ENCODE results near the gene PSMD1.

PSMD1 gene

DNA sequence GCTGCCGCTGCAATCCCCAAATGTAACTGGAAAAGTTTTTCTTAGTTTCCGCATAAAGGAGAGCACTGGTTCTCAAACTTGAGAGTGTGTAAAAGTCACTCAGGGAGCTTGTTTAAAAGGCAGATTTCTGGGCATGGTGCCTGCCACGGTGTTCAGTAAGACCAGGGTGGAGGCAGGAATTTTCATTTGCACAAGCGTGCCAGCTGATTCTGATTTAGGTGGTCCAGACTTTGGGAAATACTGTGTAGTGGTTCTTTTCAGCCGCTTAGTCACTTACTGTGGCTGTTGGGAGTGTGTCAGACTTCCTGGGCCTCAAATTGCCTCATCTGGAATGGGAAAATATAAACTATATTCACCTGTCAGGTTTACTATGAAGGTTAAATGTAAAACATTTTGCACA, 142.6 kb downstream of the PSMD1 start:
- TF ChIP-seq, protein P1, sequence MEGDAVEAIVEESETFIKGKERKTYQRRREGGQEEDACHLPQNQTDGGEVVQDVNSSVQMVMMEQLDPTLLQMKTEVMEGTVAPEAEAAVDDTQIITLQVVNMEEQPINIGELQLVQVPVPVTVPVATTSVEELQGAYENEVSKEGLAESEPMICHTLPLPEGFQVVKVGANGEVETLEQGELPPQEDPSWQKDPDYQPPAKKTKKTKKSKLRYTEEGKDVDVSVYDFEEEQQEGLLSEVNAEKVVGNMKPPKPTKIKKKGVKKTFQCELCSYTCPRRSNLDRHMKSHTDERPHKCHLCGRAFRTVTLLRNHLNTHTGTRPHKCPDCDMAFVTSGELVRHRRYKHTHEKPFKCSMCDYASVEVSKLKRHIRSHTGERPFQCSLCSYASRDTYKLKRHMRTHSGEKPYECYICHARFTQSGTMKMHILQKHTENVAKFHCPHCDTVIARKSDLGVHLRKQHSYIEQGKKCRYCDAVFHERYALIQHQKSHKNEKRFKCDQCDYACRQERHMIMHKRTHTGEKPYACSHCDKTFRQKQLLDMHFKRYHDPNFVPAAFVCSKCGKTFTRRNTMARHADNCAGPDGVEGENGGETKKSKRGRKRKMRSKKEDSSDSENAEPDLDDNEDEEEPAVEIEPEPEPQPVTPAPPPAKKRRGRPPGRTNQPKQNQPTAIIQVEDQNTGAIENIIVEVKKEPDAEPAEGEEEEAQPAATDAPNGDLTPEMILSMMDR (IDR thresholded peaks at IDR 0.05; ENCODE audit: control extremely low read depth, extremely low read depth, low read depth, missing control alignments): no peak
- ChIA-PET CTCF (interaction anchor here (1.6 to 4.2 kb wide), 3 partner anchors 18 to 195 kb away, joined by 4 to 18 read pairs (median 16); no protein-coding TSS in a partner anchor), POLR2A (no interaction called here)
- DNase-seq (ENCODE audit: extremely low spot score): no peak

DNA sequence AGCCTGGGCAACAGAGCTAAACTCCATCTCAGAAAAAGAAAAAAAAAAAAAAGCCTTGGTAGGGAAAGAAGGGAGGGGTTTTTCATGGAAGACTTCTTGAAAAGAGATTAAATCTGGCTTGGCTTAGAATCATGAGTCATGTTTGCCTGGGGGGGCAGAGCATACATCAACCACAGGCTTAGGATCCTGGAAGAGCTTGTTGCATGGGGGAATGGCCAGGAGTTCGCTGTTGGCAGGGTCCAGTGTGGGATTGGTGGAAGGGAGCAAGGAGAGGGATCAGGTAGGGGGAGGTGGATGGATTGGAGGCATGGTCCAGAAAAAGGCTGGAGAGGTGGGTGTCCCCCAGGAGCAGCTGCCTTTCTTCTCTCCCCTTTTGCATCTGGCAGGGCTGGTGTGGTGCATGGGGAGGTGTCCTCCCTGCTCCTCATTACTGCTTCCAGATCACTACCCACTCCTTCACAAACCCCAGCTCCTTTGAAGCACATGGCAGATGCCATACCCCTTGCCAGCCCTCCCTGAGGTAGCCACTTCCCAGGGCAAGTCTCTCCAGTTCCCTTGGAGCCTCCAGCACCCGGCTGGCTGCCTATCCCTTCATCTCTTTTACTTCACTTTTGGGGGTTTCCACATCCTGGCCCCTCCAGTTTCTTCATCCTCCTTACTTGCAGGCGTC, 144.3 kb downstream of the PSMD1 start:
- CTCF ChIA-PET: interaction anchor here (0.8 to 1.9 kb wide), 2 partner anchors 8 to 15 kb away, joined by 3 to 5 read pairs; no protein-coding TSS in a partner anchor
- POLR2A ChIA-PET: interaction anchor here (0.6 kb wide), 1 partner anchor 140 kb away, joined by 6 read pairs; no protein-coding TSS in a partner anchor

DNA sequence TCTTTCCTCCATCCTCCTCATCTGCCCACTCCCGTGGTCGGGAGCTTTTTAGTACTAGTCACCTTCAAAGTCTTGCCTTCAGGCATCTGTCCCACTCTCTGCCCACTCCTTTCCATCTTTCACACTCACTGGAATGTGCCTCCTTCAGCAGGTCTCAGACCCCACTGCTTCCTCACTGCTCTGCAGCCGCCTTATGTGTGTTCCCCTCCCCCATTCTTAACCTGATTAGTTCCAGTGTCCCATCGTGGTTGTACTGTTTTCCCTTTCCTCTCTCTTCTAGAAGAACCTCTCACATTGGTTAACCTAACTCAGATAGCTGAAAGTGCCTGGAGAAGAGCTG, 144.8 kb downstream of the PSMD1 start:
- POLR2A ChIA-PET: no interaction called here
- CTCF ChIA-PET: interaction anchor here (0.9 to 1.9 kb wide), 3 partner anchors 9 to 21 kb away, joined by 3 to 5 read pairs (median 3); no protein-coding TSS in a partner anchor
- TF ChIP-seq, protein P1 (IDR thresholded peaks at IDR 0.05; ENCODE audit: control extremely low read depth, extremely low read depth, low read depth, missing control alignments): no peak
- no peak for DNase-seq (ENCODE audit: extremely low spot score)

More for the DNA sequence above, 144.3 kb downstream of the PSMD1 start:
- no peak for DNase-seq (ENCODE audit: extremely low spot score)
- TF ChIP-seq, protein P1 (IDR thresholded peaks at IDR 0.05; ENCODE audit: control extremely low read depth, extremely low read depth, low read depth, missing control alignments): no peak

DNA sequence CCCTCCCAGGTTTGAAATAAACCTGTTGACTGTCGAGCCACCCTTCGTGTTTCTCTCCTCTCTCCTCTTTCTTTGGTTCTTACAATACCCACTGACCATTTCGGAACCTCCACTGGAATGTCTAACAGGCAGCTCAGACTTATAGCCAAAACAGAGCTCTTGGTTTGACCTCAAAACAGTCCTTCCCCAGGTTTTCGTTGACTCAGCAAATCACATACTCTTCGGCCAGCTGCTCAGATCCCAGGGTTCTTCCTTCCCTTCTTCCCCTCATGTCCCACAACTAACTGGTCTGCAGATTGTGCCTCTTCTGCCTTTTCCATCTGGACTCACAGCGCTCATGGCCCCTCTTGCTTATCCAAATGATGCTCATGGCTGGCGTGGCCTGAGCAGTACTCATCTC, 146.4 kb downstream of the PSMD1 start:
- TF ChIP-seq, protein P1 (IDR thresholded peaks at IDR 0.05; ENCODE audit: control extremely low read depth, extremely low read depth, low read depth, missing control alignments): no peak
- ChIA-PET CTCF (interaction anchor here (1.1 to 2.4 kb wide), 4 partner anchors 10 to 249 kb away, joined by 3 to 7 read pairs (median 4); no protein-coding TSS in a partner anchor), POLR2A (no interaction called here)
- no peak for DNase-seq (ENCODE audit: extremely low spot score)

DNA sequence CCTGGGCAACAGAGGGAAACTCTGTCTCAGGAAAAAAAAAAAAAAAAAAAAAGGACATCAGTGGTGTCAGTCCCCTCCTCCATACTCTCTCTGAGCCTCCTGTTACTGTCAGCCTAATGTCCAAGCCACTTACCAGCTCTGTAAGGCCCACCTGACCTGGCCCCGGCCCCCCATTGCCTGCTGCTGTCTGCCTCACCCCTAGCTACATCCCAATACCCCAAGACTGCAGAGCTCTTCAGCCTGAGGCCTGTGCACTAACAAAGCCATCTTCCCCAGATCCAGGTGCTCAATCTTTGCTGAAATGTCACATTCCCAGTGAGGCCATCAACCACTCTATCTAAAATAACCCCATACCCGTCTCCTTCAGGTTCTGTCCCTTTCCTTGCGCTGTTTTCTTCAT, 147.5 kb downstream of the PSMD1 start:
- ChIA-PET CTCF (interaction anchor here (0.9 to 2.4 kb wide), 3 partner anchors 23 to 248 kb away, joined by 3 to 7 read pairs (median 4); no protein-coding TSS in a partner anchor), POLR2A (no interaction called here)
- no peak for DNase-seq (ENCODE audit: extremely low spot score)
- TF ChIP-seq, protein P1 (IDR thresholded peaks at IDR 0.05; ENCODE audit: control extremely low read depth, extremely low read depth, low read depth, missing control alignments): no peak

DNA sequence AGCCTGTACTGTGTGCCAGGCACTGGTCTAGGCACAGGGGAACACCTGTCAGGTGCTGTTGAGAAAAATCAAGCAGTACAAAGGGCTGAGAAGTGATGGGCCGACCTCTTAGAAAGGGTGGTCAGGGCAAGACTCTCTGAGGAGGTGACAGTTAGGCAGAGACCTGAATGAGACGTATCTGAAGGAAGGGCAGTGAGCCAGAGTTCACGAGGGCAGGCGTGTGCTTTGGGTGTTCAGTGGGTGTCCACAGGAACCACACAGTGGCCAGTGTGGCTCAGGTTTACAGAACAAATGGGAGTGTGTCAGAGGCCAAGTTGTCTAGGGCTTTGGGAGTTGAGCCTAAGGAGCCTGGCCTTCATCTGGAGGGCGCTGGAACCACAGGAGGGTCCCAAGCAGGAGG, 147.9 kb downstream of the PSMD1 start:
- ChIA-PET POLR2A (no interaction called here), CTCF (interaction anchor here (1.4 to 2.4 kb wide), 2 partner anchors 208 to 247 kb away, joined by 3 to 7 read pairs; no protein-coding TSS in a partner anchor)
- DNase-seq (ENCODE audit: extremely low spot score): no peak
- TF ChIP-seq, protein P1 (IDR thresholded peaks at IDR 0.05; ENCODE audit: control extremely low read depth, extremely low read depth, low read depth, missing control alignments): no peak

All from GM10248 (cell line).